ENCODE measurements around the gene TRPV2.
"Not testable (repeated sequence)": the region's sequence is repeated elsewhere in the genome, so short reads cannot be mapped to it uniquely, and the experiment has no call there.

Gene TRPV2

GRCh38 chr17:16437083-16437482, 21.7 kb downstream of the TRPV2 start:
- DNase-seq = no peak

- no peak for DNase-seq
These were observed 22.8 kb downstream of the TRPV2 start for GRCh38 chr17:16438173-16438556.

- peak; percentile 92 for DNase-seq
These were observed 23.4 kb downstream of the TRPV2 start for GRCh38 chr17:16438557-16439302.

- no peak for DNase-seq
These were observed 24.0 kb downstream of the TRPV2 start for GRCh38 chr17:16439303-16439791.

- no peak for DNase-seq
These were observed 24.5 kb downstream of the TRPV2 start for GRCh38 chr17:16439811-16440351.

- DNase-seq = not testable (repeated sequence)
These were observed 25.0 kb downstream of the TRPV2 start for GRCh38 chr17:16440354-16440753.

- DNase-seq = no peak
These were observed 25.7 kb downstream of the TRPV2 start for GRCh38 chr17:16440901-16441629.

- DNase-seq = no peak
These were observed 26.8 kb downstream of the TRPV2 start for GRCh38 chr17:16442141-16442540.

GRCh38 chr17:16442594-16443510, 27.5 kb downstream of the TRPV2 start:
- no peak for DNase-seq

- DNase-seq = peak; percentile 34
These were observed 28.3 kb downstream of the TRPV2 start for GRCh38 chr17:16443511-16444257.

GRCh38 chr17:16444258-16444886, 29.0 kb downstream of the TRPV2 start:
- DNase-seq = no peak

GRCh38 chr17:16446338-16446983, 31.1 kb downstream of the TRPV2 start:
- no peak for DNase-seq

- DNase-seq = no peak
These were observed 32.3 kb downstream of the TRPV2 start for GRCh38 chr17:16447676-16448075.

GRCh38 chr17:16448490-16448889, 33.1 kb downstream of the TRPV2 start:
- no peak for DNase-seq

- DNase-seq = no peak
These were observed 33.8 kb downstream of the TRPV2 start for GRCh38 chr17:16449121-16449570.

GRCh38 chr17:16450028-16450427, 34.7 kb downstream of the TRPV2 start:
- DNase-seq = no peak

GRCh38 chr17:16452268-16452667, 36.9 kb downstream of the TRPV2 start:
- DNase-seq = not testable (repeated sequence)

- DNase-seq = no peak
These were observed 38.1 kb downstream of the TRPV2 start for GRCh38 chr17:16453493-16453851.

- DNase-seq = no peak
These were observed 40.8 kb downstream of the TRPV2 start for GRCh38 chr17:16455997-16456741.

- no peak for DNase-seq
These were observed 41.5 kb downstream of the TRPV2 start for GRCh38 chr17:16456742-16457316.
